Lower lobe of right lung (tissue), 2 donors: ENCODE data around the gene DDX23. TPM values are rescaled to one million over a fixed set of nuclear protein-coding genes. Genes with fewer than 3 reads are reported as not detected.

Experiments
- ATAC-seq, 2 donors: fragments of 200-7000 bp; cut with Tn5 transposase; one replicate each; pipeline ENCODE4 v1.9.1; 2020 to 2022; ENCODE audit warnings: mild to moderate bottlenecking in 2 of 2, moderate library complexity in 2 of 2
- DNase-seq: peaks from one replicate; pipeline ENCODE4 v3.0.0-alpha.2; 2020
- H3K27ac ChIP-seq: fragments of 200-600 bp; one replicate; pipeline ENCODE4 v1.8.0; 2022
- H3K27me3 ChIP-seq: fragments of 200-600 bp; one replicate; pipeline ENCODE4 v1.8.0; 2022; ENCODE audit warnings: low read depth
- H3K36me3 ChIP-seq: fragments of 200-600 bp; one replicate; pipeline ENCODE4 v1.8.0; 2022; ENCODE audit warnings: mild to moderate bottlenecking
- H3K4me1 ChIP-seq: fragments of 200-600 bp; one replicate; pipeline ENCODE4 v1.8.0; 2022
- H3K4me3 ChIP-seq: fragments of 200-600 bp; one replicate; pipeline ENCODE4 v1.8.0; 2022; ENCODE audit warnings: mild to moderate bottlenecking
- H3K9me3 ChIP-seq: fragments of 200-600 bp; one replicate; pipeline ENCODE4 v1.8.0; 2022
- intact Hi-C: fragments of 100-400 bp; cut with DNase I; formaldehyde crosslinking; loops from one replicate; pipeline ENCODE4 v1.11.0; 2022
- total RNA-seq: library from RNA; stranded (reverse); fragmentation: NEBNext Ultra II Directional; extraction: Animal tissue kit (Norgen Biotek cat#: 25700); gene quantifications from one replicate; pipeline ENCODE4 v1.2.1, GENCODE V29; 2021
- TF ChIP-seq, protein P1 (sequence below): fragments of 200-600 bp; IDR thresholded peaks from one replicate; pipeline ENCODE4 v1.8.0; 2022; ENCODE audit warnings: antibody characterized with exemption, mild to moderate bottlenecking
- donor health status: DM: no; HTN: yes; CAD: no; lungs with severe emphysema.

The DDX23 gene
- total RNA-seq, 1 donor from 2014 or later, result 76.8 TPM

- Histone ChIP-seq H3K27ac (peak overlapping the region; percentile 90), H3K36me3 (peaks cover 8% of the 10 kb centered on the region), H3K9me3 (no peaks in the 10 kb centered on the region), H3K4me3 (peak overlapping the region; percentile 83), H3K4me1 (peaks cover 19% of the 10 kb centered on the region), H3K27me3 (no peaks in the 10 kb centered on the region)
- intact Hi-C loops, result no loop called here
- ATAC-seq, result no peak
- DNase-seq, result no peak
- TF ChIP-seq, protein P1, sequence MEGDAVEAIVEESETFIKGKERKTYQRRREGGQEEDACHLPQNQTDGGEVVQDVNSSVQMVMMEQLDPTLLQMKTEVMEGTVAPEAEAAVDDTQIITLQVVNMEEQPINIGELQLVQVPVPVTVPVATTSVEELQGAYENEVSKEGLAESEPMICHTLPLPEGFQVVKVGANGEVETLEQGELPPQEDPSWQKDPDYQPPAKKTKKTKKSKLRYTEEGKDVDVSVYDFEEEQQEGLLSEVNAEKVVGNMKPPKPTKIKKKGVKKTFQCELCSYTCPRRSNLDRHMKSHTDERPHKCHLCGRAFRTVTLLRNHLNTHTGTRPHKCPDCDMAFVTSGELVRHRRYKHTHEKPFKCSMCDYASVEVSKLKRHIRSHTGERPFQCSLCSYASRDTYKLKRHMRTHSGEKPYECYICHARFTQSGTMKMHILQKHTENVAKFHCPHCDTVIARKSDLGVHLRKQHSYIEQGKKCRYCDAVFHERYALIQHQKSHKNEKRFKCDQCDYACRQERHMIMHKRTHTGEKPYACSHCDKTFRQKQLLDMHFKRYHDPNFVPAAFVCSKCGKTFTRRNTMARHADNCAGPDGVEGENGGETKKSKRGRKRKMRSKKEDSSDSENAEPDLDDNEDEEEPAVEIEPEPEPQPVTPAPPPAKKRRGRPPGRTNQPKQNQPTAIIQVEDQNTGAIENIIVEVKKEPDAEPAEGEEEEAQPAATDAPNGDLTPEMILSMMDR, result no peak
Measured at GRCh38 chr12:48786591-48787544, 65.1 kb downstream of the DDX23 start.

GRCh38 chr12:48783432-48783831 is 68.5 kb downstream of the DDX23 start:
- Histone ChIP-seq H3K27ac (no peak overlapping the region), H3K27me3 (no peaks in the 10 kb centered on the region), H3K9me3 (no peaks in the 10 kb centered on the region), H3K36me3 (peaks cover 8% of the 10 kb centered on the region), H3K4me1 (peaks cover 45% of the 10 kb centered on the region), H3K4me3 (no peak overlapping the region)
- TF ChIP-seq, protein P1, result no peak
- ATAC-seq (no peak), DNase-seq (no peak)
- intact Hi-C loops, result no loop called here

DNA sequence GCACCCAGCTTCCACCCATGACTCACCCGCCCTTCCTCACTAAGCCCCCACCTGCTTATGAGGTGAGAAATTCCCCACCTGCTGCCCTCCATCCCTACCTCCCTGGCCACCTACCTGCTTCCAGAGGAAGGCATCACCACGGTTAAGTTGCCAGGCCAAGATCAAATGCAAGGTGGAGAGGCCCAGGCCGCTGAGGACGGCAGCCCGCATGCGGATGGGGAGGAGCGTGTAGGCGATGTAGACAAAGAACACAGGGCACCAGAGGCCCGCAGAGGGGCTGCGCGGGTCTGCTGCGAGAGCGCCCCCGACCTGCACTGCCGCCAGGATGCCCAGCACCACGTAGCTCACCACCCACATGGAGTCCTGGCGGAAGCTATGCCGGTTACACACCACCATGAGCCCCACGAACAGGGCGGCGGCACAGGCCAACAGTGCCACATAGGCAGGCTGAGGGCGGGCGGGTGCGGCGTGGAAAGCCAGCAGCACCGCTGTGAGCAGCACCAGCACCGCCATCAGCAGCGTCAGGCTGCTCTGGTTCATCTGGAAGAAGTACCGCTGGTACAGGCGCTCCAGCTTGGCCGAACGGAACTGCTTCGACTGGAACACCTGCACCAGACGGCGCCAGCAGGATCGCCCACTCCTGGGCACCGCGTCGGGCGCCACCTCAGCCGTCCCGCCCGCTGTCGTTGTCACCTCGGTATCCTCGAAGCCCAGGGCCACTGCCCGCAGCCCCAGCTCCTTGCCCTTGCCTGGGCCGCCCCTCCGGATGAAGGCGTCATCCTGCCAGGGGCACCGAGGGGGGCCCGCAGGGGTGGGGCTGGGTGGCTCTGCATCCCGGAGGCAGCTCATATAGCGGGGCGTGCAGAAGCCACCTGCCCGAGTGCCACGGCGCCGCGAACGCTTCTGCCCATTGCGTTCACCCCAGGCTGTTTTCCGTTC is 69.2 kb downstream of the DDX23 start:
- Histone ChIP-seq H3K9me3 (no peaks in the 10 kb centered on the region), H3K27ac (no peak overlapping the region), H3K4me3 (no peak overlapping the region), H3K36me3 (peaks cover 9% of the 10 kb centered on the region), H3K4me1 (peaks cover 38% of the 10 kb centered on the region), H3K27me3 (no peaks in the 10 kb centered on the region)
- intact Hi-C loops, result no loop called here
- TF ChIP-seq, protein P1, result no peak
- DNase-seq (no peak), ATAC-seq (no peak)

GRCh38 chr12:48781750-48782456 is 70.1 kb downstream of the DDX23 start:
- intact Hi-C loops, result no loop called here
- Histone ChIP-seq H3K27me3 (no peaks in the 10 kb centered on the region), H3K4me1 (peaks cover 29% of the 10 kb centered on the region), H3K4me3 (no peak overlapping the region), H3K9me3 (no peaks in the 10 kb centered on the region), H3K27ac (no peak overlapping the region), H3K36me3 (peaks cover 17% of the 10 kb centered on the region)
- ATAC-seq (no peak), DNase-seq (no peak)
- TF ChIP-seq, protein P1, result no peak
